Panc1 (cell line): ENCODE results near the gene B4GALT2. TPM values are rescaled to one million over a fixed set of nuclear protein-coding genes. Genes with fewer than 3 reads are reported as not detected.

Experiments used
- ATAC-seq: fragments of 200-7000 bp; cut with Tn5 transposase; 2 replicates; pipeline ENCODE4 v1.9.1; 2020; ENCODE audit warnings: mild to moderate bottlenecking, moderate library complexity
- BruUV-seq: library from RNA; stranded (reverse); fragments of 400-500 nt; replicated peaks from 2 replicates; lab custom pipeline; 2021; lab: Mats Ljungman, UMichigan
- CTCF ChIA-PET: fragments of 300-600 bp; sonication (Branson Sonifier 250); formaldehyde crosslinking; loops from one replicate; lab custom pipeline; 2022; ENCODE audit warnings: antibody characterized with exemption; lab: Charles Lee
- POLR2A ChIA-PET: fragments of 300-600 bp; sonication (Branson Sonifier 250); formaldehyde crosslinking; loops from one replicate; lab custom pipeline; 2022; ENCODE audit warnings: antibody characterized with exemption; lab: Charles Lee
- DNase-seq: peaks from one replicate; pipeline ENCODE4 v3.0.0-alpha.2; 2010; ENCODE audit warnings: low read depth, low spot score
- H3K27ac ChIP-seq: 2 replicates; pipeline ENCODE4 v1.5.1; 2011; ENCODE audit warnings: mild to moderate bottlenecking, low read length, inconsistent platforms
- H3K27me3 ChIP-seq: fragments of 200-500 bp; sonication (Bioruptor generic); 2 replicates; pipeline ENCODE4 v1.6.0; 2014; ENCODE audit warnings: low read length, inconsistent platforms; ENCODE audit not compliant: control insufficient read depth, insufficient read depth
- H3K36me3 ChIP-seq: fragments of 200-500 bp; sonication (Bioruptor generic); 2 replicates; pipeline ENCODE4 v1.5.1; 2014; ENCODE audit warnings: inconsistent platforms, mild to moderate bottlenecking, low read length, moderate library complexity; ENCODE audit not compliant: control insufficient read depth, insufficient read depth
- H3K4me1 ChIP-seq: 2 replicates; pipeline ENCODE4 v1.5.1; 2011; ENCODE audit warnings: inconsistent platforms, mild to moderate bottlenecking, low read length, moderate library complexity; ENCODE audit not compliant: control insufficient read depth, insufficient read depth
- H3K4me3 ChIP-seq, 2 experiments: 2 replicates each; pipeline ENCODE4 v1.5.1; 2011 to 2012; ENCODE audit warnings: low read depth in 2 of 2, low read length in 2 of 2, mild to moderate bottlenecking in 2 of 2, inconsistent platforms in 1 of 2, moderate library complexity in 1 of 2
- H3K9me3 ChIP-seq: fragments of 200-500 bp; sonication (Bioruptor generic); 2 replicates; pipeline ENCODE4 v1.5.1; 2014; ENCODE audit warnings: low read depth, mild to moderate bottlenecking, inconsistent platforms, low read length, moderate library complexity; ENCODE audit not compliant: control insufficient read depth, insufficient read depth
- POLR2AphosphoS5 ChIP-seq: IDR thresholded peaks from 2 replicates; pipeline ENCODE4 v1.6.1; 2012; ENCODE audit warnings: mild to moderate bottlenecking, low read depth, low read length, moderate library complexity
- REST ChIP-seq, 2 experiments: IDR thresholded peaks; 2 replicates each; pipeline ENCODE4 v1.6.1; 2011 to 2012; ENCODE audit warnings: low read depth in 2 of 2, control low read depth in 1 of 2, low read length in 1 of 2, mild to moderate bottlenecking in 1 of 2, moderate library complexity in 1 of 2; ENCODE audit not compliant: insufficient read depth in 1 of 2
- SIN3A ChIP-seq: IDR thresholded peaks from 2 replicates; pipeline ENCODE4 v1.6.1; 2012; ENCODE audit warnings: low read depth, mild to moderate bottlenecking, low read length, moderate library complexity, borderline replicate concordance; ENCODE audit not compliant: insufficient read depth
- TCF7L2 ChIP-seq: IDR thresholded peaks from 2 replicates; pipeline ENCODE4 v1.6.1; 2011; ENCODE audit warnings: mild to moderate bottlenecking, low read depth, low read length, inconsistent platforms
- in situ Hi-C: cut with HindIII; loops from 2 replicates; pipeline ENCODE4 v1.10.0; 2016; ENCODE audit warnings: low sequenced_read_pairs, low pct_unique_long_range_greater_than_20kb
- intact Hi-C: fragments of 100-400 bp; cut with micrococcal nuclease; formaldehyde crosslinking; loops from one replicate; pipeline ENCODE4 v1.10.0; 2022; ENCODE audit not compliant: unreplicated experiment
- total RNA-seq: library from RNA; stranded (reverse); gene quantifications from one replicate; pipeline ENCODE4 v1.2.1, GENCODE V29; 2021; ENCODE audit not compliant: unreplicated experiment
- TF ChIP-seq, protein P1 (sequence below): fragments of 450-650 bp; IDR thresholded peaks from 2 replicates; pipeline ENCODE4 v1.5.1; 2017; ENCODE audit warnings: mild to moderate bottlenecking

The B4GALT2 gene
- total RNA-seq, 1 experiment from 2014 or later, result 90.1 TPM

DNA sequence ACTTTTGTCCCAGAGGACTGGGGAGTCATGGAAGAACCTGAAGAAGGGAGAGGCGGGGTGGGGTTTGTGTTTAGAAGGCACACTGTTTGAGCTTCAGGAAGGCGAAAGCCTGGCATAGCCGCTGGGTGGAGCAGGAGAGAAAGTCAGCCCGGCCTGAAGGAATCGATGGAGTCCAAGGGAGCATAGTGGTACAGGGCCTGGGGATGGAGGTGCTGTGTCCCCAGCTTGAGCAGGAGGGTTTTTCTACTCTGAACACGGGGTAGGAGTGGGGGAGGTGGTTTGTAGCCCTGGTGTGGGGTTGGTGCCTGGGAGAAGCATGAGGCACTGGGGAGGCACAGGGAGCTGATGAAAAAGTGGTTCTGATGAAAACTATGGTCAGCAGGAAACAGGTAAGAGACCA is 7.7 kb downstream of the B4GALT2 start:
- Histone ChIP-seq H3K27me3 (no peaks in the 10 kb centered on the region), H3K4me3 (no peak overlapping the region), H3K36me3 (0 out of 2 replicates have a peak, but pooled peaks cover 3% of the 10 kb centered on the region), H3K4me1 (peaks cover 11% of the 10 kb centered on the region), H3K9me3 (no peaks in the 10 kb centered on the region), H3K27ac (no peak overlapping the region)
- CTCF ChIA-PET, result no interaction called here
- no TSS peak for BruUV-seq
- TF ChIP-seq SIN3A (no peak), REST (IDR thresholded peaks at IDR 0.05; ENCODE audit: insufficient read depth in 1 of 2, low read depth in 2 of 2, low read length in 1 of 2) (no peak), POLR2AphosphoS5 (no peak), TCF7L2 (no peak)
- TF ChIP-seq, protein P1, sequence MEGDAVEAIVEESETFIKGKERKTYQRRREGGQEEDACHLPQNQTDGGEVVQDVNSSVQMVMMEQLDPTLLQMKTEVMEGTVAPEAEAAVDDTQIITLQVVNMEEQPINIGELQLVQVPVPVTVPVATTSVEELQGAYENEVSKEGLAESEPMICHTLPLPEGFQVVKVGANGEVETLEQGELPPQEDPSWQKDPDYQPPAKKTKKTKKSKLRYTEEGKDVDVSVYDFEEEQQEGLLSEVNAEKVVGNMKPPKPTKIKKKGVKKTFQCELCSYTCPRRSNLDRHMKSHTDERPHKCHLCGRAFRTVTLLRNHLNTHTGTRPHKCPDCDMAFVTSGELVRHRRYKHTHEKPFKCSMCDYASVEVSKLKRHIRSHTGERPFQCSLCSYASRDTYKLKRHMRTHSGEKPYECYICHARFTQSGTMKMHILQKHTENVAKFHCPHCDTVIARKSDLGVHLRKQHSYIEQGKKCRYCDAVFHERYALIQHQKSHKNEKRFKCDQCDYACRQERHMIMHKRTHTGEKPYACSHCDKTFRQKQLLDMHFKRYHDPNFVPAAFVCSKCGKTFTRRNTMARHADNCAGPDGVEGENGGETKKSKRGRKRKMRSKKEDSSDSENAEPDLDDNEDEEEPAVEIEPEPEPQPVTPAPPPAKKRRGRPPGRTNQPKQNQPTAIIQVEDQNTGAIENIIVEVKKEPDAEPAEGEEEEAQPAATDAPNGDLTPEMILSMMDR, result no peak
- intact Hi-C loops (no loop called here), in situ Hi-C loops (no loop called here)
- no peak for ATAC-seq
- DNase-seq, result no peak
- POLR2A ChIA-PET, result no interaction called here

- H3K4me3 ChIP-seq, result no peak overlapping the region
- in situ Hi-C loops, result no loop called here
- H3K4me1 ChIP-seq, result peaks cover 14% of the 10 kb centered on the region
- no peaks in the 10 kb centered on the region for H3K9me3 ChIP-seq
- CTCF ChIA-PET, result interaction anchor here (0.5 kb wide), 1 partner anchor 29 kb away, joined by 15 read pairs; no protein-coding TSS in a partner anchor
- intact Hi-C loops, result no loop called here
- BruUV-seq, result no TSS peak
- no peak overlapping the region for H3K27ac ChIP-seq
- H3K27me3 ChIP-seq, result no peaks in the 10 kb centered on the region
- no peak for DNase-seq
- POLR2A ChIA-PET, result no interaction called here
- no peak for TF ChIP-seq POLR2AphosphoS5
- TF ChIP-seq, protein P1, result no peak
- no peak for TF ChIP-seq SIN3A
- ATAC-seq, result no peak
- H3K36me3 ChIP-seq, result 0 out of 2 replicates have a peak, but pooled peaks cover 3% of the 10 kb centered on the region
Measured at GRCh38 chr1:43987159-43987902, 8.3 kb downstream of the B4GALT2 start.
